ENCODE data around the gene IRF6.

Gene IRF6

GRCh38 chr1:209736490-209737117, 69.3 kb downstream of the IRF6 start:
- no peak for DNase-seq

Measured in nucleus accumbens (tissue), 56 donors.